BLaER1 (cell line): ENCODE data around the gene TRIM61.

Source experiments
- H3K27ac ChIP-seq: shearing (Covaris generic); formaldehyde crosslinking; 2 replicates; pipeline ENCODE4 v1.8.1; 2022
- H3K27me3 ChIP-seq: shearing (Covaris generic); formaldehyde crosslinking; 2 replicates; pipeline ENCODE4 v1.8.1; 2022
- H3K36me3 ChIP-seq: shearing (Covaris generic); formaldehyde crosslinking; 2 replicates; pipeline ENCODE4 v1.8.1; 2022
- H3K4me1 ChIP-seq: shearing (Covaris generic); formaldehyde crosslinking; 2 replicates; pipeline ENCODE4 v1.8.1; 2022
- H3K4me2 ChIP-seq: shearing (Covaris generic); formaldehyde crosslinking; 2 replicates; pipeline ENCODE4 v1.8.1; 2022
- H3K4me3 ChIP-seq: shearing (Covaris generic); formaldehyde crosslinking; 2 replicates; pipeline ENCODE4 v1.8.1; 2022
- H3K9ac ChIP-seq: shearing (Covaris generic); formaldehyde crosslinking; 2 replicates; pipeline ENCODE4 v1.8.1; 2022
- H3K9me3 ChIP-seq: shearing (Covaris generic); formaldehyde crosslinking; 2 replicates; pipeline ENCODE4 v1.8.1; 2022
- H4K20me1 ChIP-seq: shearing (Covaris generic); formaldehyde crosslinking; 2 replicates; pipeline ENCODE4 v1.8.1; 2022
- Cebpa-rat ChIP-seq: shearing (Covaris generic); IDR thresholded peaks from 2 replicates; pipeline ENCODE4 v1.8.1; 2022

The TRIM61 gene

DNA sequence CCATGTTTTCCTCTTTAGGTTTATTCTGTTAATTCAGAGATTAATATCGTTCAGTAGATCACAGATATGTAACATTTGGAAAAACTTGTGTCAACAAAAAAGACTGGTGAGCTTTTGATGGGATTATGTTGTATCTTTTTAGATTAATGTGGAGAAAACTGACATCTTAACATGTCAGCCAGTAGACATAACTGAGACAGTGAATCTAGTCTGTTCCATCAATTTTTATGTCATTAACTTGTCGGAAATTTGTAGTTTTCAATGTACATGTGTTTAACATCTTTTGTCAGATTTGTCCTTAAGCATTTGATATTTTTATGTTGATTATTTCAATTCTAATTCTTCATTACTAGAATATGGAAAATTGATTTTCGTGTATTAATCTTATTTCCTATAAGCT lies 58.5 kb downstream of the TRIM61 start:
- H3K27me3 ChIP-seq = no peaks in the 10 kb centered on the region
- no peak for TF ChIP-seq Cebpa-rat
- H3K9ac ChIP-seq = no peak overlapping the region
- no peaks in the 10 kb centered on the region for H3K36me3 ChIP-seq
- no peaks in the 10 kb centered on the region for H3K4me1 ChIP-seq
- H4K20me1 ChIP-seq = no peaks in the 10 kb centered on the region
- no peak overlapping the region for H3K4me3 ChIP-seq
- H3K4me2 ChIP-seq = no peak overlapping the region
- H3K27ac ChIP-seq = no peak overlapping the region
- H3K9me3 ChIP-seq = peaks cover 10% of the 10 kb centered on the region; the same call in 1 of the 2 replicates
